Neural progenitor cell (in vitro differentiated cells): ENCODE data around the gene SLFNL1.

Experiments used
- EZH2 ChIP-seq: fragments of 200-600 bp; sonication (generic); IDR thresholded peaks from 2 replicates; pipeline ENCODE4 v1.6.1; 2017; ENCODE audit warnings: antibody characterized with exemption, mild to moderate bottlenecking, moderate library complexity
- EZH2phosphoT487 ChIP-seq: fragments of 200-600 bp; sonication (generic); IDR thresholded peaks from 2 replicates; pipeline ENCODE4 v1.6.1; 2017; ENCODE audit warnings: antibody characterized with exemption
- TF ChIP-seq, protein P1 (sequence below): fragments of 200-600 bp; sonication (generic); IDR thresholded peaks from 2 replicates; pipeline ENCODE4 v1.5.1; 2017; ENCODE audit warnings: antibody characterized with exemption, mild to moderate bottlenecking

DNA sequence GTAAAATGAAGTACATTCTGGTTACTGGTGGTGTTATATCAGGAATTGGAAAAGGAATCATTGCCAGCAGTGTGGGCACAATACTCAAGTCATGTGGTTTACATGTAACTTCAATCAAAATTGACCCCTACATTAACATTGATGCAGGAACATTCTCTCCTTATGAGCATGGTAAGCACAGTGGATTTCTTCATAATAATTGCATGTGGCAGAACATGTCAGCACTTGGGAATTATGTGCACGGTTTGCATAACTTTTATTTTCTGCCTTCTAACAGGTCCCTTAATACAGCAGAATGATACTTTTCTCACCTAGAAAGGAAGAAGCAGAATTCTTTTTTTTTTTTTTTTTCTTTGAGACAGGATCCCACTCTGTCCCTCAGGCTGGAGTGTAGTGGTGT, 38.2 kb downstream of the SLFNL1 start:
- TF ChIP-seq, protein P1, sequence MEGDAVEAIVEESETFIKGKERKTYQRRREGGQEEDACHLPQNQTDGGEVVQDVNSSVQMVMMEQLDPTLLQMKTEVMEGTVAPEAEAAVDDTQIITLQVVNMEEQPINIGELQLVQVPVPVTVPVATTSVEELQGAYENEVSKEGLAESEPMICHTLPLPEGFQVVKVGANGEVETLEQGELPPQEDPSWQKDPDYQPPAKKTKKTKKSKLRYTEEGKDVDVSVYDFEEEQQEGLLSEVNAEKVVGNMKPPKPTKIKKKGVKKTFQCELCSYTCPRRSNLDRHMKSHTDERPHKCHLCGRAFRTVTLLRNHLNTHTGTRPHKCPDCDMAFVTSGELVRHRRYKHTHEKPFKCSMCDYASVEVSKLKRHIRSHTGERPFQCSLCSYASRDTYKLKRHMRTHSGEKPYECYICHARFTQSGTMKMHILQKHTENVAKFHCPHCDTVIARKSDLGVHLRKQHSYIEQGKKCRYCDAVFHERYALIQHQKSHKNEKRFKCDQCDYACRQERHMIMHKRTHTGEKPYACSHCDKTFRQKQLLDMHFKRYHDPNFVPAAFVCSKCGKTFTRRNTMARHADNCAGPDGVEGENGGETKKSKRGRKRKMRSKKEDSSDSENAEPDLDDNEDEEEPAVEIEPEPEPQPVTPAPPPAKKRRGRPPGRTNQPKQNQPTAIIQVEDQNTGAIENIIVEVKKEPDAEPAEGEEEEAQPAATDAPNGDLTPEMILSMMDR, result no peak
- TF ChIP-seq EZH2, result no peak
- TF ChIP-seq EZH2phosphoT487, result no peak
